Panc1 (cell line): ENCODE results near the gene MRPL44.

Source experiments
- POLR2AphosphoS5 ChIP-seq: IDR thresholded peaks from 2 replicates; pipeline ENCODE4 v1.6.1; 2012; ENCODE audit warnings: mild to moderate bottlenecking, low read depth, low read length, moderate library complexity
- SIN3A ChIP-seq: IDR thresholded peaks from 2 replicates; pipeline ENCODE4 v1.6.1; 2012; ENCODE audit warnings: low read depth, mild to moderate bottlenecking, low read length, moderate library complexity, borderline replicate concordance; ENCODE audit not compliant: insufficient read depth
- TF ChIP-seq, protein P1 (sequence below): fragments of 450-650 bp; IDR thresholded peaks from 2 replicates; pipeline ENCODE4 v1.5.1; 2017; ENCODE audit warnings: mild to moderate bottlenecking

DNA sequence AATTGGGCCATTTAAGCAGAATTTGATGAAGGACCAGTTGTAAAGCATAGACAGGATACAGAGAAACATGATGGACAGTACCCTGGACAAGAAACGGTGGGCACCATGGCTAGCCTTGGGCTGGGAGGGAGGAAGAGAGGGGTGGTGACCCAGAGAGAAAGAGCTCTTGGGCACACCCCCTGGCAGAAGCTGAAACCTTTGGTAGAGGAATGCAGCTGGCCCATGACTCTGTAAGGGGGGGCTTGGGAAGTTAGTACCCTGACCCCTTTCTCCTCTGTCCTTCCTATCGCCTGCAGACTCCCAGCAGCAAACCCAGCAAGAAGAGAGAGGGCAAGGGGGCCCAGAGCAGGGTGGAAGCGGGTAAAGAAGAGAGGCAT, 32.6 kb downstream of the MRPL44 start:
- TF ChIP-seq SIN3A (no peak), POLR2AphosphoS5 (no peak)
- TF ChIP-seq, protein P1, sequence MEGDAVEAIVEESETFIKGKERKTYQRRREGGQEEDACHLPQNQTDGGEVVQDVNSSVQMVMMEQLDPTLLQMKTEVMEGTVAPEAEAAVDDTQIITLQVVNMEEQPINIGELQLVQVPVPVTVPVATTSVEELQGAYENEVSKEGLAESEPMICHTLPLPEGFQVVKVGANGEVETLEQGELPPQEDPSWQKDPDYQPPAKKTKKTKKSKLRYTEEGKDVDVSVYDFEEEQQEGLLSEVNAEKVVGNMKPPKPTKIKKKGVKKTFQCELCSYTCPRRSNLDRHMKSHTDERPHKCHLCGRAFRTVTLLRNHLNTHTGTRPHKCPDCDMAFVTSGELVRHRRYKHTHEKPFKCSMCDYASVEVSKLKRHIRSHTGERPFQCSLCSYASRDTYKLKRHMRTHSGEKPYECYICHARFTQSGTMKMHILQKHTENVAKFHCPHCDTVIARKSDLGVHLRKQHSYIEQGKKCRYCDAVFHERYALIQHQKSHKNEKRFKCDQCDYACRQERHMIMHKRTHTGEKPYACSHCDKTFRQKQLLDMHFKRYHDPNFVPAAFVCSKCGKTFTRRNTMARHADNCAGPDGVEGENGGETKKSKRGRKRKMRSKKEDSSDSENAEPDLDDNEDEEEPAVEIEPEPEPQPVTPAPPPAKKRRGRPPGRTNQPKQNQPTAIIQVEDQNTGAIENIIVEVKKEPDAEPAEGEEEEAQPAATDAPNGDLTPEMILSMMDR: no peak
